ENCODE results near the gene JOSD2.

The JOSD2 gene

GRCh38 chr19:50512999-50513745, 2.2 kb upstream of the JOSD2 start:
- DNase-seq = no peak

- DNase-seq = no peak
Measured at GRCh38 chr19:50512112-50512998, 1.4 kb upstream of the JOSD2 start.

- no peak for DNase-seq
Measured at GRCh38 chr19:50510700-50511068, 307 bp downstream of the JOSD2 start.

- no peak for DNase-seq
Measured at GRCh38 chr19:50510121-50510670, 795 bp downstream of the JOSD2 start.

- DNase-seq = no peak
Measured at GRCh38 chr19:50509366-50509765, 1.6 kb downstream of the JOSD2 start.

GRCh38 chr19:50508843-50509190, 2.2 kb downstream of the JOSD2 start:
- no peak for DNase-seq

GRCh38 chr19:50507376-50507775, 3.6 kb downstream of the JOSD2 start:
- no peak for DNase-seq

- DNase-seq = no peak
Measured at GRCh38 chr19:50506700-50507099, 4.3 kb downstream of the JOSD2 start.

- no peak for DNase-seq
Measured at GRCh38 chr19:50505856-50506611, 5.0 kb downstream of the JOSD2 start.

- DNase-seq = no peak
Measured at GRCh38 chr19:50501568-50502475, 9.2 kb downstream of the JOSD2 start.

- no peak for DNase-seq
Measured at GRCh38 chr19:50501186-50501567, 9.8 kb downstream of the JOSD2 start.

GRCh38 chr19:50500753-50501151, 10.2 kb downstream of the JOSD2 start:
- DNase-seq = no peak

- no peak for DNase-seq
Measured at GRCh38 chr19:50500060-50500752, 10.8 kb downstream of the JOSD2 start.

GRCh38 chr19:50498219-50499056, 12.6 kb downstream of the JOSD2 start:
- no peak for DNase-seq

- no peak for DNase-seq
Measured at GRCh38 chr19:50497022-50497405, 14.0 kb downstream of the JOSD2 start.

GRCh38 chr19:50496189-50497021, 14.6 kb downstream of the JOSD2 start:
- DNase-seq = no peak

- DNase-seq = no peak
Measured at GRCh38 chr19:50495020-50495531, 15.9 kb downstream of the JOSD2 start.

- no peak for DNase-seq
Measured at GRCh38 chr19:50494186-50495019, 16.6 kb downstream of the JOSD2 start.

Measured in CD4-positive, alpha-beta T cell treated with Interleukin-6 for 4 hours (primary cell).